GM12865 (cell line): ENCODE data around the gene GLT1D1.
A peak's percentile ranks its signal among the peaks of the same experiment; 100 is the strongest.

Experiments
- DNase-seq: peaks from one replicate; pipeline ENCODE4 v3.0.0; 2010; ENCODE audit warnings: low read depth
- H3K4me3 ChIP-seq: 2 replicates; pipeline ENCODE4 v1.5.1; 2011; ENCODE audit warnings: mild to moderate bottlenecking, low read depth, low read length, control low read depth
- CTCF ChIP-seq: IDR thresholded peaks from 2 replicates; pipeline ENCODE4 v1.5.1; 2011; ENCODE audit warnings: low read length, control low read depth, low read depth, inconsistent platforms; ENCODE audit not compliant: insufficient read depth; ENCODE audit errors: missing control alignments

Gene GLT1D1

GRCh38 chr12:128857133-128857763 lies 4.0 kb downstream of the GLT1D1 start:
- no peak for TF ChIP-seq CTCF
- DNase-seq = peak; percentile 49
- H3K4me3 ChIP-seq = no peak overlapping the region

- DNase-seq = no peak
- no peak for TF ChIP-seq CTCF
- no peak overlapping the region for H3K4me3 ChIP-seq
Observed at GRCh38 chr12:128859311-128859710, 6.0 kb downstream of the GLT1D1 start.

GRCh38 chr12:128861226-128862016 lies 8.1 kb downstream of the GLT1D1 start:
- H3K4me3 ChIP-seq = no peak overlapping the region
- TF ChIP-seq CTCF = no peak
- DNase-seq = no peak

- no peak overlapping the region for H3K4me3 ChIP-seq
- no peak for TF ChIP-seq CTCF
- no peak for DNase-seq
Observed at GRCh38 chr12:128863957-128864356, 10.7 kb downstream of the GLT1D1 start.

- no peak for DNase-seq
- TF ChIP-seq CTCF = no peak
- no peak overlapping the region for H3K4me3 ChIP-seq
Observed at GRCh38 chr12:128864516-128865186, 11.4 kb downstream of the GLT1D1 start.

GRCh38 chr12:128867466-128867865 lies 14.2 kb downstream of the GLT1D1 start:
- DNase-seq = no peak
- no peak for TF ChIP-seq CTCF
- no peak overlapping the region for H3K4me3 ChIP-seq
